ENCODE data around the gene FIP1L1. TPM values are rescaled to one million over a fixed set of nuclear protein-coding genes. Genes with fewer than 3 reads are reported as not detected.

FIP1L1 gene
- total RNA-seq, 1 donor from 2014 or later: 29.7 TPM

DNA sequence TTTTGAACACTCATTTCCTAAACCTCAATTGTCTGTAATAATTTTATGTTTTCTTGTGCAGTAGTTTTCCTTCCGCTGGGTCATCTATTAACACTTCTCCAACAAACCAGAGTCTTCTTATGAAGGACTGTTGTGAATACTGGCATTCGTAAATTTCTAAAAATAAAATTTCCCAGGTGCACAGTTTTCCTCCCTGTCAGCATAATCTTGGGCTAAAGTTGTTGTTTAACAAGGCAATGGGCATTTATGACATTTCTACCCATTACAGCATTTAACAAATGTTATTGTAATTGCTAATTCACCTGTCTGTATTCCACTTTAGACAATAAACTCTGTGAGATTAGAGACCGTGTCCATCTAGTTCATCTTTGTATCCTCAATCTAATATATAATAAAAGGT is 12.8 kb upstream of the FIP1L1 start:
- no peak for DNase-seq
- peak overlapping the region; percentile 78 for H3K4me3 ChIP-seq
- no peak overlapping the region for H3K27ac ChIP-seq (replicated peaks)
- no peaks in the 10 kb centered on the region for H3K9me3 ChIP-seq (replicated peaks)
- intact Hi-C loops (cut with micrococcal nuclease): no loop called here
- peaks cover 40% of the 10 kb centered on the region for H3K4me1 ChIP-seq
- H3K36me3 ChIP-seq: no peaks in the 10 kb centered on the region
- peaks cover 20% of the 10 kb centered on the region for H3K27me3 ChIP-seq (ENCODE audit: low read depth)
- TF ChIP-seq, protein P1, sequence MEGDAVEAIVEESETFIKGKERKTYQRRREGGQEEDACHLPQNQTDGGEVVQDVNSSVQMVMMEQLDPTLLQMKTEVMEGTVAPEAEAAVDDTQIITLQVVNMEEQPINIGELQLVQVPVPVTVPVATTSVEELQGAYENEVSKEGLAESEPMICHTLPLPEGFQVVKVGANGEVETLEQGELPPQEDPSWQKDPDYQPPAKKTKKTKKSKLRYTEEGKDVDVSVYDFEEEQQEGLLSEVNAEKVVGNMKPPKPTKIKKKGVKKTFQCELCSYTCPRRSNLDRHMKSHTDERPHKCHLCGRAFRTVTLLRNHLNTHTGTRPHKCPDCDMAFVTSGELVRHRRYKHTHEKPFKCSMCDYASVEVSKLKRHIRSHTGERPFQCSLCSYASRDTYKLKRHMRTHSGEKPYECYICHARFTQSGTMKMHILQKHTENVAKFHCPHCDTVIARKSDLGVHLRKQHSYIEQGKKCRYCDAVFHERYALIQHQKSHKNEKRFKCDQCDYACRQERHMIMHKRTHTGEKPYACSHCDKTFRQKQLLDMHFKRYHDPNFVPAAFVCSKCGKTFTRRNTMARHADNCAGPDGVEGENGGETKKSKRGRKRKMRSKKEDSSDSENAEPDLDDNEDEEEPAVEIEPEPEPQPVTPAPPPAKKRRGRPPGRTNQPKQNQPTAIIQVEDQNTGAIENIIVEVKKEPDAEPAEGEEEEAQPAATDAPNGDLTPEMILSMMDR (IDR thresholded peaks at IDR 0.05; ENCODE audit: borderline replicate concordance): no peak

DNA sequence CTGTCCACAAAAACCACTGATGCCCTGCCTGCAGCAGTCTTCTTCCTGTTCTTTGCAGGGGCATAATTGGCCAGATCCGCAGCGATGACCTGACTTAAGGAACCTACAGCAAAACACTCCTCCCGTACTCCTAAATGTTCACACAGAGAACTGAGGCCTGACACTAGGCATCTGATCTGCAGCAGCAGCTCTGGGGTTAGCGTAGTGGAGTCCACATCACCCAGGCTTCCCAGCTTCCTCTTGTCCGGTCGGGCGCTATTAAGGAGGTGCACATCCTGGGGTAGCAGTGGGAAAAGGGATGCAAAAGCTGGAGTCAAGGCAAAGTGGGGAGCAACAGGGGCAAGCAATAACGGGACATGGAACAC is 12.3 kb upstream of the FIP1L1 start:
- peaks cover 40% of the 10 kb centered on the region for H3K4me1 ChIP-seq
- H3K27ac ChIP-seq (replicated peaks): peak overlapping the region; percentile 72
- H3K36me3 ChIP-seq: no peaks in the 10 kb centered on the region
- intact Hi-C loops (cut with micrococcal nuclease): no loop called here
- H3K27me3 ChIP-seq (ENCODE audit: low read depth): peaks cover 25% of the 10 kb centered on the region
- TF ChIP-seq, protein P1 (IDR thresholded peaks at IDR 0.05; ENCODE audit: borderline replicate concordance): no peak
- peak overlapping the region; percentile 78 for H3K4me3 ChIP-seq
- DNase-seq: no peak
- H3K9me3 ChIP-seq (replicated peaks): no peaks in the 10 kb centered on the region

DNA sequence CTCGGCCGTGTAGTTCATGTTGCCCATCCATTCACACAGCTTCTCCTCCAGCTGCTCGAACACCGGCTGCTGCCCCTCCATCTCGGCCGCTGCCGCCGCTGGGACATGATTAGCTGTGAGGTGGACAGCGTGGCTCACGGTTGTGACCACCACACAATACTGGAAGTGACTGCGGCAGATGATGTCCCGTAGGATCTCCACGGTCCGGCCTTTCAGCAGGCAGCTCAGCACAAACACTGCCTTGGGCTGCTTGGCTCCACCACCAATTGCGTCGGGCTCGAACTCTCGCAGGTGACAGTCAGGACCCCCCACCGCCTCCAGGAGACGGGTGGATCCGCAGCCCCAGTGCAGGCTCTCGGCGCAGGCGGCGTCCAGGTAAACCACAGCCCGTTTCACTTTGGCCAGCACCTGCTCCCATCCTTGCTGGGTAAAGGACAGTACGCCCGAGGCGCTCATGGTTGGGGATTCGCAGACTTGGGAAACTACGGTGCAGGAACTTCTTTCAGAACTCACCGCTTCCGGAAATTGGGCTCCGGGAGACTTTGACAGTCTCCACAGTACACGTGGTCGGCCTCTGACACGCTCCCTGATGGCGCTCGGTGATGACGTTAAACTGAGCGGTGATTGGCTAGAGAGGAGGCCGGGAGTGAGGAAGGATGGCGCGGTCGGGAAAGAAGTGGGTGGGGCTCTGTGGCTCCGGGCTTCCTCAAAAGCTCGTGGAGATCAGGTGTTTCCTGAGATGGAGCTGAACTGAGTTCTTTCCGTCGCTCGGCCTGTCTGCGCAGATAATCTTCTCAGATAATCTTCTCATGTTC is 11.7 kb upstream of the FIP1L1 start, which contains the start of gene SCFD2:
Gene SCFD2 (minus strand): TSS at position 576 of the 815 bp plus-strand sequence.
- Histone ChIP-seq H3K4me3 (peak within 1 kb of the TSS; percentile 78), H3K27ac (replicated peaks) (peak within 1 kb of the TSS; percentile 72), H3K4me1 (peaks cover 40% of the 10 kb centered on the region), H3K9me3 (replicated peaks) (no peaks in the 10 kb centered on the region), H3K27me3 (ENCODE audit: low read depth) (peaks cover 31% of the 10 kb centered on the region), H3K36me3 (no peaks in the 10 kb centered on the region)
- DNase-seq: peak; percentile 97
- intact Hi-C loops (cut with micrococcal nuclease): no loop called here
- TF ChIP-seq, protein P1 (IDR thresholded peaks at IDR 0.05; ENCODE audit: borderline replicate concordance): no peak

DNA sequence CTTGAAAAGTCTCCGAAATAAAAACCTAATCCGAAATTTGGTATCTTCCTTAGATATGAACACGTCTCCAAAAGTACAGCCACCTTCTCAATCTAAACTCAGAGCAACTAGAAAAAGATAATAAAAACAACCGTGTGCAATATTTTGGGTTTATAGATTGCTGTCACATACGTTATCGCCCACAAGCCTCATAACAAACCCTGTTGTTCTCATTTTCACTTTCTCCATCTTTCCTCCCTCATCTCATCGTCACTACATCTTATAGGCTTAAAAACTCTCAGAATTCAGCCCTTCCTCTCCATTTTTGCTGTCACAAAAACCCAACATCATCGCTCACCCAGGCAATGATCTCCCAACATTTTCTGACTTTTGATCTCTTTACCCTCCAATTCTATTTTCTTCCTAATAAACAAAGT is 11.1 kb upstream of the FIP1L1 start:
- peak overlapping the region; percentile 72 for H3K27ac ChIP-seq (replicated peaks)

DNA sequence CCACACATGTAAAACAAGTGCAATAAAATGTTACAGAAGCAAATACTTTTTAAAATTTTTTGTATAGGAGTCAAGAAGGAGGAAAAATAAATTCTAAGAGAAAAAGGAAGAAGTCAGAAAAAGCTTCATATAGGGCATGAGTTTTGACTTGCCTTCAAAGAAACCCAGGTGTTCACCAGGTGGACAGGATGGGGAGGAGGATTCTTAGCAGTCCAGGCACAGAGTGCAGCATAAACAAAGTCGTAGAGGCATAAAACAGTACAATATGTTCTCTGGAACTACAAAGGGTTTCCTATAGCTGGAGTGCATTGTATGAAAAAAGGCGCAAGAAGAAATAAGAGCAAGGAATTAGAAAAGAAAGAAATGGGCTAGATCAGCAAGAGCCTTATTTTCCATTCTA is 9.7 kb upstream of the FIP1L1 start:
- DNase-seq: no peak
- intact Hi-C loops (cut with micrococcal nuclease): no loop called here
- Histone ChIP-seq H3K36me3 (no peaks in the 10 kb centered on the region), H3K4me3 (no peak overlapping the region), H3K4me1 (peaks cover 37% of the 10 kb centered on the region), H3K27ac (replicated peaks) (no peak overlapping the region), H3K9me3 (replicated peaks) (no peaks in the 10 kb centered on the region), H3K27me3 (ENCODE audit: low read depth) (peaks cover 49% of the 10 kb centered on the region)
- TF ChIP-seq, protein P1 (IDR thresholded peaks at IDR 0.05; ENCODE audit: borderline replicate concordance): no peak

More for the DNA sequence above, 11.1 kb upstream of the FIP1L1 start:
- intact Hi-C loops (cut with micrococcal nuclease): no loop called here
- H3K36me3 ChIP-seq: no peaks in the 10 kb centered on the region
- no peak for DNase-seq
- no peaks in the 10 kb centered on the region for H3K9me3 ChIP-seq (replicated peaks)
- TF ChIP-seq, protein P1 (IDR thresholded peaks at IDR 0.05; ENCODE audit: borderline replicate concordance): no peak
- H3K4me1 ChIP-seq: peaks cover 38% of the 10 kb centered on the region
- peak overlapping the region; percentile 78 for H3K4me3 ChIP-seq
- H3K27me3 ChIP-seq (ENCODE audit: low read depth): peaks cover 37% of the 10 kb centered on the region

Measured in left ventricle myocardium inferior (tissue), 1 donor.